Common myeloid progenitor, CD34-positive (primary cell): ENCODE data around the gene IGF1R.

Experiments
- CTCF ChIA-PET: fragments of 350-600 bp; sonication (Branson Sonifier 250); formaldehyde crosslinking; loops from one replicate; lab custom pipeline; 2021; ENCODE audit warnings: antibody characterized with exemption; lab: Charles Lee
- POLR2A ChIA-PET: fragments of 350-600 bp; sonication (Branson Sonifier 250); formaldehyde crosslinking; loops from one replicate; lab custom pipeline; 2021; ENCODE audit warnings: antibody characterized with exemption; lab: Charles Lee
- DNase-seq, 3 donors: peaks; one replicate each; pipeline versions ENCODE4 v3.0.0 to v3.0.0-alpha.2; 2013
- H3K27ac ChIP-seq, 2 experiments: 1 replicate in 1 of 2; 2 replicates in 1 of 2; pipeline ENCODE4 v1.7.0; 2013; ENCODE audit warnings: inconsistent platforms in 2 of 2, low read length in 2 of 2, mild to moderate bottlenecking in 2 of 2, low read depth in 1 of 2, moderate library complexity in 1 of 2; ENCODE audit not compliant: severe bottlenecking in 2 of 2, insufficient read depth in 1 of 2, poor library complexity in 1 of 2
- H3K27me3 ChIP-seq, 5 experiments: replicated peaks in 2 of 5; 1 replicate in 3 of 5; 2 replicates in 2 of 5; pipeline versions ENCODE4 v1.6.1 to v1.7.0; 2013; ENCODE audit warnings: low read length in 4 of 5, mild to moderate bottlenecking in 2 of 5, moderate library complexity in 2 of 5, inconsistent platforms in 1 of 5; ENCODE audit not compliant: insufficient read depth in 5 of 5, control insufficient read depth in 4 of 5
- H3K36me3 ChIP-seq, 4 experiments: 1 replicate in 2 of 4; 2 replicates in 2 of 4; pipeline versions ENCODE4 v1.6.1 to v1.7.0; 2013; ENCODE audit warnings: low read length in 3 of 4, control low read depth in 1 of 4, mild to moderate bottlenecking in 1 of 4; ENCODE audit not compliant: control insufficient read depth in 4 of 4, insufficient read depth in 4 of 4
- H3K4me1 ChIP-seq, 4 experiments: 1 replicate in 3 of 4; 2 replicates in 1 of 4; pipeline versions ENCODE4 v1.6.1 to v1.7.1; 2013; ENCODE audit warnings: low read length in 3 of 4, mild to moderate bottlenecking in 3 of 4, control low read depth in 1 of 4, inconsistent platforms in 1 of 4, moderate library complexity in 1 of 4; ENCODE audit not compliant: control insufficient read depth in 4 of 4, insufficient read depth in 4 of 4; ENCODE audit errors: control extremely low read depth in 1 of 4
- H3K4me3 ChIP-seq, 7 experiments: 1 replicate in 4 of 7; 2 replicates in 3 of 7; pipeline versions ENCODE4 v1.5.1 to v1.7.0; 2013; ENCODE audit warnings: mild to moderate bottlenecking in 7 of 7, low read length in 6 of 7, moderate library complexity in 6 of 7, inconsistent platforms in 2 of 7, low read depth in 2 of 7, control low read depth in 1 of 7; ENCODE audit not compliant: insufficient read depth in 4 of 7, control insufficient read depth in 1 of 7; ENCODE audit errors: extremely low read depth in 1 of 7
- H3K9me3 ChIP-seq, 5 experiments: 1 replicate in 4 of 5; 2 replicates in 1 of 5; pipeline versions ENCODE4 v1.6.1 to v1.7.1; 2013; ENCODE audit warnings: low read length in 4 of 5, mild to moderate bottlenecking in 2 of 5, inconsistent platforms in 1 of 5, low read depth in 1 of 5, moderate library complexity in 1 of 5; ENCODE audit not compliant: control insufficient read depth in 4 of 5, insufficient read depth in 2 of 5; ENCODE audit errors: control extremely low read depth in 1 of 5
- WGBS: methylation state at CpG from one replicate; pipeline ENCODE4 v1.1.5; 2013; ENCODE audit not compliant: insufficient coverage; 5-methylcytosine and 5-hydroxymethylcytosine counted together

Gene IGF1R

GRCh38 chr15:98745650-98746374, 97.5 kb downstream of the IGF1R start:
- peak in 1 of 3 donors; percentile 27 for DNase-seq
- no peaks in the 10 kb centered on the region for H3K27me3 ChIP-seq
- CTCF ChIA-PET = interaction anchor here (1.2 kb wide), 1 partner anchor 9 kb away, joined by 4 read pairs; no protein-coding TSS in a partner anchor
- no peaks in the 10 kb centered on the region for H3K9me3 ChIP-seq
- H3K36me3 ChIP-seq = no peaks in the 10 kb centered on the region
- peak overlapping the region in 2 of 7 experiments; percentile 12 to 33 for H3K4me3 ChIP-seq
- H3K27ac ChIP-seq = no peak overlapping the region
- H3K4me1 ChIP-seq = peaks cover 12 to 22% (median 20%) of the 10 kb centered on the region in 4 experiments
- POLR2A ChIA-PET = no interaction called here
- 76% methylated on average over 4 of the region's 10 CpGs for WGBS

- 100% methylated on average over 4 of the region's 8 CpGs for WGBS
- Histone ChIP-seq H3K9me3 (no peaks in the 10 kb centered on the region), H3K36me3 (no peaks in the 10 kb centered on the region), H3K27me3 (no peaks in the 10 kb centered on the region), H3K4me1 (peaks cover 12 to 22% (median 19%) of the 10 kb centered on the region in 4 experiments), H3K27ac (no peak overlapping the region), H3K4me3 (peak overlapping the region in 1 of 7 experiments; percentile 12)
- no peak for DNase-seq
- CTCF ChIA-PET = interaction anchor here (0.6 to 1.1 kb wide), 2 partner anchors 62 to 149 kb away, joined by 3 read pairs; no protein-coding TSS in a partner anchor
- POLR2A ChIA-PET = no interaction called here
These were observed 98.2 kb downstream of the IGF1R start for GRCh38 chr15:98746375-98747155.

GRCh38 chr15:98751767-98752166, 103.4 kb downstream of the IGF1R start:
- no peaks in the 10 kb centered on the region for H3K9me3 ChIP-seq
- ChIA-PET CTCF (interaction anchor here (1.5 to 2.2 kb wide), 3 partner anchors 9 to 19 kb away, joined by 4 to 6 read pairs (median 4); no protein-coding TSS in a partner anchor), POLR2A (no interaction called here)
- no peaks in the 10 kb centered on the region for H3K27me3 ChIP-seq
- peaks cover 13 to 17% (median 16%) of the 10 kb centered on the region in 4 experiments for H3K4me1 ChIP-seq
- H3K4me3 ChIP-seq = no peak overlapping the region
- DNase-seq = no peak
- WGBS = 100% methylated on average over 1 of the region's 4 CpGs
- H3K36me3 ChIP-seq = no peaks in the 10 kb centered on the region
- H3K27ac ChIP-seq = no peak overlapping the region

GRCh38 chr15:98753726-98754656, 105.7 kb downstream of the IGF1R start:
- H3K4me1 ChIP-seq = peaks cover 13 to 28% (median 16%) of the 10 kb centered on the region in 4 experiments
- H3K36me3 ChIP-seq = no peaks in the 10 kb centered on the region
- POLR2A ChIA-PET = no interaction called here
- no peaks in the 10 kb centered on the region for H3K27me3 ChIP-seq
- no peaks in the 10 kb centered on the region for H3K9me3 ChIP-seq
- peak in 2 of 3 donors; percentile 48 to 64 for DNase-seq
- CTCF ChIA-PET = interaction anchor here (0.9 to 2.8 kb wide), 10 partner anchors 10 to 235 kb away, joined by 3 to 7 read pairs (median 4); no protein-coding TSS in a partner anchor
- WGBS = 4% methylated on average over 3 of the region's 8 CpGs
- no peak overlapping the region for H3K27ac ChIP-seq
- H3K4me3 ChIP-seq = peak overlapping the region in 1 of 7 experiments; percentile 62

- peaks cover 13 to 28% (median 16%) of the 10 kb centered on the region in 4 experiments for H3K4me1 ChIP-seq
- POLR2A ChIA-PET = no interaction called here
- WGBS = no CpG with 5 or more reads among the region's 3 CpGs
- no peaks in the 10 kb centered on the region for H3K9me3 ChIP-seq
- no peaks in the 10 kb centered on the region for H3K36me3 ChIP-seq
- no peak overlapping the region for H3K27ac ChIP-seq
- DNase-seq = no peak
- CTCF ChIA-PET = interaction anchor here (0.9 to 2.8 kb wide), 8 partner anchors 9 to 235 kb away, joined by 3 to 7 read pairs (median 4); no protein-coding TSS in a partner anchor
- peak overlapping the region in 1 of 7 experiments; percentile 62 for H3K4me3 ChIP-seq
- H3K27me3 ChIP-seq = no peaks in the 10 kb centered on the region
These were observed 106.3 kb downstream of the IGF1R start for GRCh38 chr15:98754657-98755022.

GRCh38 chr15:98755138-98755537, 106.8 kb downstream of the IGF1R start:
- no peak overlapping the region for H3K27ac ChIP-seq
- no peaks in the 10 kb centered on the region for H3K36me3 ChIP-seq
- 91% methylated on average over 5 of the region's 7 CpGs for WGBS
- DNase-seq = peak in 1 of 3 donors; percentile 42
- H3K4me1 ChIP-seq = peaks cover 13 to 28% (median 16%) of the 10 kb centered on the region in 4 experiments
- H3K27me3 ChIP-seq = no peaks in the 10 kb centered on the region
- no peak overlapping the region for H3K4me3 ChIP-seq
- CTCF ChIA-PET = interaction anchor here (0.9 to 2.8 kb wide), 4 partner anchors 9 to 96 kb away, joined by 3 to 8 read pairs (median 6); no protein-coding TSS in a partner anchor
- no peaks in the 10 kb centered on the region for H3K9me3 ChIP-seq
- POLR2A ChIA-PET = no interaction called here
